Subcutaneous adipose tissue (tissue), 4 donors: ENCODE data around the gene TRDN. TPM values are rescaled to one million over a fixed set of nuclear protein-coding genes. Genes with fewer than 3 reads are reported as not detected.

Source experiments
- CTCF ChIP-seq: fragments of 450-650 bp; IDR thresholded peaks from one replicate; pipeline ENCODE4 v1.5.1; 2016; ENCODE audit warnings: low read depth, mild to moderate bottlenecking, control low read depth, antibody characterized with exemption, moderate library complexity
- total RNA-seq, 4 donors: library from RNA; depleted of rRNA; stranded (reverse); fragments of >200 nt; gene quantifications; one replicate each; pipeline ENCODE4 v1.1.0, GENCODE V29; 2016

Gene TRDN
- total RNA-seq, 4 donors from 2014 or later, result under 0.01 to 2.8 (median 2.2) TPM; not detected in 1

DNA sequence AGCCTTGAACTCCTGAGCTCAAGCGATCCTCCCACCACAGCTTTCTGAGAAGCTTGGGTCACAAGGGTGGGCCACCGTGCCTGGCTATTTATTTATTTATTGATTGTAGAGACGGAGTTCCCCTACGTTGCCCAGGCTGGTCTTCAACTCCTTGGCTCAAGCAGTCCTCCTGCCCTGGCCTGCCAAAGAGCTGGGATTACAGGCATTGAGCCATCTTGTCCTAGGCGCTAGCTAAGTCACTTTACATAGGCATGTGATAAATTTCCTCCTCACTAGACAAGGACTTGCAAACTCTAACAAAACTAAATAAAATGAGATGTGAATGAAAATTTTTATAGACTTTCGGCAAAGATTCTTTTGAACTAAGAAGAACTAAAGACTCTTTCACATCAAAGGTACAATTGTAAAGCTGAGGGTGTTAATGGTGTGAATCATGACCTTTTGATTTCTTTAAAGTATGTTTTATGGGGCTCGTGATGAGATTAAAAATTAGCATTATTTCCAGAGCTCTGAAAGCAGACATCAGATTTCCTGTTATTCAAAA, 428.7 kb downstream of the TRDN start:
- TF ChIP-seq CTCF, result no peak

GRCh38 chr6:123203928-123204327, 432.8 kb downstream of the TRDN start:
- no peak for TF ChIP-seq CTCF

- no peak for TF ChIP-seq CTCF
These were observed 434.8 kb downstream of the TRDN start for GRCh38 chr6:123201869-123202372.

DNA sequence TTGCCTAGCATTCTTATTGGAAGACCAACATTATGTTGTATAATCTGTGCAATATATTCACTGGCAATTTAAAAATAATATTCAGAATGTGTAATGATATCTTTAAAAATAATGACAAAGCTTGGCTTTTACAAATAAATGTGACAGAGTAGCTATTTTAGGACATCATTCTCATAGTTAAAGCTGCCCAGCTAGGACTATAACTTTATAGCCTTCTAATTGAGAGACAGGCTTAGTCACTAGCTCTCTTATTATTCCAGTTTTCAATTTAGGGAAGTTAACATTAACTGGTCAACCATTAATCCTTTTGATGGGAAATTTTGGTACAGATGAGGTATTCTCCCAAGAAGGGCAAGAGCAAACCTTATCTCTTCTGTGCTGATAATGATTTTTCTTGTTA, 443.5 kb downstream of the TRDN start:
- TF ChIP-seq CTCF, result no peak

DNA sequence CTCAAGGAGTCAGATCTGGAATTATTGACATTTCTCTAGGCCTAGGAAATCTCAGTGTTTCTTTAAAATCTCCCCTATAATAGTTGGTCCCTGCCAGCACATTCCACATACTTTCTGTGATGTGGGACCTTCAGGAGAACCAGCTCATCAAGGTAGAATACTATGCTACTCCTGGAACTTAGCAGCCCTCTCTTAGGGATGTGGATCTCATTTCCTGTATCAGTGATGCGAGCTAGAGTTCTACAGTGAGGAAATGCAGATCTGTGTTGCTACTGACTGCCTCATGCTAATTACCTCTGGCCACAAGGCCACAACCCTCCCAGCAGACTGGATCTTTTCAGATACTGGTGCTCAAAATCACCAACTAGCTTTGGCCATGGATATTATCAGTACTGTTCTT, 446.9 kb downstream of the TRDN start:
- no peak for TF ChIP-seq CTCF

DNA sequence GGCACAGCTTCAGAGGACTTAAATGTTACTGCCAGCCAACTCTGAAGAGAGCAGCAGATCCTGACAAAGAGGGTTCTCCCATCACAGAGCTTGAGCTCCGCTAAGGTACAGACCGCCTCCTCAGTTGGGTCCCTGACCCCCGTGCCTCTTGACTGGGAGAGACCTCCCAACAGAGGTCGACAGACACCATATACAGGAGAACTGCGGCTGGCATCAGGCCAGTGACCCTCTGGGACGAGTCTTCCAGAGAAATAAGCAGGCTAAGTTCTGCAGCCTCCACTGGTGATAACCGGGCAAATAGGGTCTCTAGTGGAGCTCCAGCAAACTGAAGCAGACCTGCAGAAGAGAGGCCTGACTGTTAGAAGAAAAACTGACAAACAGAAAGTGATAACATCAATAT, 453.8 kb downstream of the TRDN start:
- no peak for TF ChIP-seq CTCF

- TF ChIP-seq CTCF, result no peak
These were observed 460.0 kb downstream of the TRDN start for GRCh38 chr6:123176706-123177105.
